ENCODE measurements around the gene ATP6V1F. TPM values are rescaled to one million over a fixed set of nuclear protein-coding genes. Genes with fewer than 3 reads are reported as not detected.

The ATP6V1F gene
- total RNA-seq, 1 donor, result 76.7 TPM

DNA sequence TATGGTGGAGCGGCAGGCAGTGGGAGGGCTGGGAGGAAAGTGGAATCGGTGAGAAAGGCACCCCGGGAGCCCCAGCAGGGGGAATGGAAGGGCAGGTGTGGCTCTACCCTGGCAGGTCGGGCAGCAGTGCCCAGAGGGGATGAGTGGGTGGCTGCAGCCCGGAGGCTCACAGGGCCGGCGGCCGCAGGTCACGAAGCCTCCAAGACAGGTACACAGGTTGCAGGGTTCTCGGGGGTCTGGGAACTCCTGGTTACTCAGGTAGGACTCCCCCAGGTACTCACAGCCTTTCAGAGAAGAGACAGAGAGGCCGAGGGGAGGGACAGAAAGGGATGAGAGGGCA lies 26.1 kb downstream of the ATP6V1F start:
- TF ChIP-seq CTCF (IDR thresholded peaks at IDR 0.05; ENCODE audit: insufficient read depth, low read length), result no peak
- DNase-seq (ENCODE audit: low read depth), result no peak
- H3K4me3 ChIP-seq (ENCODE audit: low read depth, low read length), result no peak overlapping the region

DNA sequence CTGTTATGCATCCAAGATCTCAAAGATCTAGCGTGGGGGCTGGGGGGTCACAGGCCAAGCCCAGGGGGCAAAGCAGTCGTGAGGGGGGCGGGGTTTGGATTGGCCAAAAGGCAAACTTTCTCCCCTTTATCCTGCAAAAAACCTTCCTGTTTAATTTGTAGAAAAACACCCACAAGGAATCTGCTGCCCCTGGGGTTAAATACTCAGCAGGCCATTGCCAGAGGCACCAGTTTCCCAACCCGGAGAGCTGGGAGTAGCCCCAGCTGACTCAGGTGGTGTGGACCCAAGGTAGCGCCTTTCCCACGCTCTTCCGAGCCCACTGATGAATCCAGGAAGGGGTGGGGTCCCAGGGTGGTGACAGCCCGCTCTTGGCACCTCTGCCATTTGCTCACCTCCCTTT lies 26.5 kb downstream of the ATP6V1F start:
- no peak for DNase-seq (ENCODE audit: low read depth)
- TF ChIP-seq CTCF (IDR thresholded peaks at IDR 0.05; ENCODE audit: insufficient read depth, low read length), result no peak
- no peak overlapping the region for H3K4me3 ChIP-seq (ENCODE audit: low read depth, low read length)

DNA sequence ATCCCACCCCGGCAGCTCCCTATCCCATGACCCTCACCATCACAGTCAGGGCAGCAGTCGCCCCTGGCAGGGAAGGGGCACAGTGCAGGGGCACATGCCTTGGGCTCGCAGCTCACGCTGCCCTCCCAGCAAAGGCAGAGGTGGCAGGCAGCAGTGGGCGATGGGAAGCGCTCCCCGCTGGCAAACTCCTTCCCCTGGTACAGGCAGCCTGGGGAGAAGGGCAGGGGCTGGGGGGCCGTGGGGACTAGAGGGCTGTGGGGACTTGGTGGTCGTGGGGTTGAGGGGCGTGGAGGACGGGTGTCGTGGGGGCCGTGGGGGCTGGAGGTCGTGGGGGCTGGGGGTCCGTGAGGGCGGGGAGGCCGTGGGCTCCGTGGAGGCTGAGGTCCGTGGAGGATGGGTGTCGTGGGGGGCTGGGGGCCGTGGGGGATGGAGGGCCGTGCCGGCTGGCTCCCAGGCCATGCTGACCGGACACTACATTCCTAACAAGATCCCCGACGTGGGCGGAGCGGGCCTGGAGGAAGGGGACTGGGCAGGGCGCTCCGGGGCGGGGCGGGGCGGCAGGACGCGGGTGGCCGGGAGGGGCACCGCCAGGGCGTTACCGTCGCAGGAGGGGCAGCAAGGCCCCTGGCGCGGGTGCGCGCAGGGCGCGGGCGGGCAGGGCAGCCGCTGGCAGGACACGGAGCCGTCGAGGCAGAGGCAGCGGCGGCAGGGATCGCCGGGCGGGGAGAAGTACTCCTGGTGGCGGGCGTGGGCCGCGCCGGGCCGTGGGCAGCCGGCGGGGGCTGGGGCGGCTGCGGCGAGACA lies 27.9 kb downstream of the ATP6V1F start:
- no peak overlapping the region for H3K4me3 ChIP-seq (ENCODE audit: low read depth, low read length)
- no peak for DNase-seq (ENCODE audit: low read depth)
- TF ChIP-seq CTCF (IDR thresholded peaks at IDR 0.05; ENCODE audit: insufficient read depth, low read length), result no peak

DNA sequence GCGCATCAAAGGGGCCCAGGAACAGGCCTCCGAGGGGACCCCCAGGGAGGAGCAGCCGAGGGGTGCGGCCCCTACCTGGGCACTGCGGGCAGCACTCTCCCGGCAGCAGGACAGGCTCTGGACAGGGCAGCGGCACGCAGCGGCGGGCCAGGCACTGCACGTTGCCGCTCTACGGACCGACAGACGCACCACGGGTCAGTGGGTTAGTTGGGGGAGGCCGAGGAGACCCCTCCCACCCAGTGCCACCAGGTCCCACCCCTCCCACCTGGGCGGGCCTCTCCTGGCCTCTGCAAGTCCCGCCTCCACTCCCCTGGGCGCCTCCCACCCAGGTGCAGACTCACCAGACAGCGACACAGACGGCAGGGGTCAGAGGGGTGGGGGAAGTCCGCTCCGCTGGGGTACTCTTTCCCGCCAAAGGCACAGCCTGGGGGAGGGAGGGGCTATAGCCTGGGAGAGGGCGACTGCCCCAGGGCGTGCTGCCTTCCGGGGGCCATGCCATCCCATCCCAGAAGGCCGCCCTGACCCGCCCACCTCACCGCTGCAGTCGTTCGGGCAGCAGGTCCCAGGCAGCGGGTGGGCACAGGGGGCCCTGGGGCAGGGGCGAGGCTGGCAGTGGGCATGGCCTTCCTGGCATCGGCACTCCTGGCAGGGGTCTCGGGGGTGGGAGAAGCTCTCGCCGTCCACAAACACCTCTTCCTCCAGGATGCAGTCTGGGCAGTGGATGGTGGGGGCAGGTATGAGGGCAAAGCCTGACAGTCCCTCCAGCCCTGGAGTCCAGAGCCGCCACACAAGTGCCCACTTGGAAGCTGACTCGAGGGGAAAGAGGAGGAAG lies 28.7 kb downstream of the ATP6V1F start:
- TF ChIP-seq CTCF (IDR thresholded peaks at IDR 0.05; ENCODE audit: insufficient read depth, low read length), result no peak
- no peak for DNase-seq (ENCODE audit: low read depth)
- H3K4me3 ChIP-seq (ENCODE audit: low read depth, low read length), result no peak overlapping the region

- no peak for DNase-seq (ENCODE audit: low read depth)
- no peak overlapping the region for H3K4me3 ChIP-seq (ENCODE audit: low read depth, low read length)
- no peak for TF ChIP-seq CTCF (IDR thresholded peaks at IDR 0.05; ENCODE audit: insufficient read depth, low read length)
Observed at GRCh38 chr7:128891942-128892269, 29.2 kb downstream of the ATP6V1F start.

DNA sequence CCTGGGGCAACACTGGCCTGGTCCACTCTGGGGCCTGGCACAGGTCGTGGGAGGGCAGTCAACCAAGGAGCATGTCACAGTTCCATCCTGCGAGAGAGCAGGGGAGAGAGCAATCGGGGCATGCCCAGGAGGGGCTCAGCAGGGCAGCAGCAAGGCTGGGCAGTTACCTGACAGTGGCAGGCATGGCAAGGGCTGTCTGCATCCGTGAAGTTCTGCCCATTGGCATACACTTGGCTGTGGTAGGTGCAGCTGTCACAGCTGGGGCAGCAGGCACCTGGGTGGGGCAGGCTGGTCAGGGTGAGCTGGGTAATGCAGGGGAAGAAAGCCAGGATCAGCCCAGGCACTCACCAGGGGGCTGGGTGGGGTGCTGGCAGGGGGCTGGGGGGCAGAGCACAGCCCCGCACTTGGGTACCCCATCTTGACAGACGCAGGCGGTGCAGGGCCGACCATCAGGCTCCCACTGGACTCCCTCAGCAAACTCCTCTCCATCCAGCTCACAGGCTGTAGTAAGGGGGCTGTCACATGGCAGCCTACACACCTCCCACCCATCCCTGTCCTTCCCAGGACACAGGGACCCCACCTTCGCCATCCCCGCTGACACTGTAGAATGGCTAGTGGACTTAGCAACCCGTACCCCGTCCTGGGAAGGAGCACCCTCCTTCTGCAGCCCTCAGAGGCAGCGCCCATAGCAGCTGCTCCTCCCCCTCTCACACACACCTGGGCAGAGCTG lies 30.0 kb downstream of the ATP6V1F start:
- no peak for DNase-seq (ENCODE audit: low read depth)
- H3K4me3 ChIP-seq (ENCODE audit: low read depth, low read length), result no peak overlapping the region
- TF ChIP-seq CTCF (IDR thresholded peaks at IDR 0.05; ENCODE audit: insufficient read depth, low read length), result no peak

All from fibroblast of the aortic adventitia (primary cell).